GM10266 (cell line): ENCODE results near the gene CCDC68.

ENCODE experiments used
- DNase-seq: peaks from one replicate; pipeline ENCODE4 v3.0.0; 2012; ENCODE audit errors: extremely low spot score
- CTCF ChIP-seq: IDR thresholded peaks from 2 replicates; pipeline ENCODE4 v1.5.1; 2012; ENCODE audit warnings: mild to moderate bottlenecking, low read depth; ENCODE audit not compliant: control insufficient read depth, insufficient read depth; ENCODE audit errors: missing control alignments

The CCDC68 gene

GRCh38 chr18:54960197-54960596 is 936 bp upstream of the CCDC68 start:
- no peak for DNase-seq
- TF ChIP-seq CTCF: no peak

- DNase-seq: no peak
- no peak for TF ChIP-seq CTCF
Observed at GRCh38 chr18:54957996-54958395, 1.3 kb downstream of the CCDC68 start.

- TF ChIP-seq CTCF: no peak
- DNase-seq: no peak
Observed at GRCh38 chr18:54957296-54957832, 1.9 kb downstream of the CCDC68 start.

GRCh38 chr18:54956506-54956905 is 2.8 kb downstream of the CCDC68 start:
- no peak for TF ChIP-seq CTCF
- DNase-seq: no peak

- TF ChIP-seq CTCF: no peak
- no peak for DNase-seq
Observed at GRCh38 chr18:54952026-54952425, 7.2 kb downstream of the CCDC68 start.

GRCh38 chr18:54950221-54950620 is 9.0 kb downstream of the CCDC68 start:
- DNase-seq: no peak

GRCh38 chr18:54949588-54949987 is 9.7 kb downstream of the CCDC68 start:
- TF ChIP-seq CTCF: no peak

More at GRCh38 chr18:54950221-54950620, 9.0 kb downstream of the CCDC68 start:
- TF ChIP-seq CTCF: no peak

More at GRCh38 chr18:54949588-54949987, 9.7 kb downstream of the CCDC68 start:
- no peak for DNase-seq
